Measurements from ENCODE around the gene CD36.

DNA sequence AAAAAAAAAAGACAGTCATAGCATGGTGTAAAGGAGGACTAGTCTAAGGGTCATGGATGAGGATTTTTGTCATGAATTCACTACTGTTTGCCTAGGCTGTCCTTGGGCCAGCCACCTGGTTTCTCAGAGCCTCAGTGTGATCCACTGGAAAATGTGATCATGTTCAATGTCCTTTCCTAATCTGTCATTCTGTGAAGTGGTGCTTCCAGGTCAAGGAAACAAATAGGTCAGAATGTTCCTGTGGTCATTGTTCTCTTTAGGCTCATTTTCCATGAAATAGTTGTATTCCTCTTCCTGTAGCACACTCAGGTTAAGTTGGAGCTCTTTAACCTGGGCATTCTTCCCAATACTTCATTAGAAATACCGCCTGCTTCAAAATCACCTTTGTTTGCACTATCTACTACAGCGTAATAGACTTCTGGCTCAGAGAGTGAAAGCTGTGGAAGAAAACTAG is 16.5 kb downstream of the CD36 start:
- TF ChIP-seq, protein P1, sequence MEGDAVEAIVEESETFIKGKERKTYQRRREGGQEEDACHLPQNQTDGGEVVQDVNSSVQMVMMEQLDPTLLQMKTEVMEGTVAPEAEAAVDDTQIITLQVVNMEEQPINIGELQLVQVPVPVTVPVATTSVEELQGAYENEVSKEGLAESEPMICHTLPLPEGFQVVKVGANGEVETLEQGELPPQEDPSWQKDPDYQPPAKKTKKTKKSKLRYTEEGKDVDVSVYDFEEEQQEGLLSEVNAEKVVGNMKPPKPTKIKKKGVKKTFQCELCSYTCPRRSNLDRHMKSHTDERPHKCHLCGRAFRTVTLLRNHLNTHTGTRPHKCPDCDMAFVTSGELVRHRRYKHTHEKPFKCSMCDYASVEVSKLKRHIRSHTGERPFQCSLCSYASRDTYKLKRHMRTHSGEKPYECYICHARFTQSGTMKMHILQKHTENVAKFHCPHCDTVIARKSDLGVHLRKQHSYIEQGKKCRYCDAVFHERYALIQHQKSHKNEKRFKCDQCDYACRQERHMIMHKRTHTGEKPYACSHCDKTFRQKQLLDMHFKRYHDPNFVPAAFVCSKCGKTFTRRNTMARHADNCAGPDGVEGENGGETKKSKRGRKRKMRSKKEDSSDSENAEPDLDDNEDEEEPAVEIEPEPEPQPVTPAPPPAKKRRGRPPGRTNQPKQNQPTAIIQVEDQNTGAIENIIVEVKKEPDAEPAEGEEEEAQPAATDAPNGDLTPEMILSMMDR (IDR thresholded peaks at IDR 0.05; ENCODE audit: low read length), result no peak
- no peak for TF ChIP-seq EZH2 (IDR thresholded peaks at IDR 0.05; ENCODE audit: borderline replicate concordance, low read length)
